HepG2 (cell line): ENCODE measurements around the gene NANOS1. TPM values are rescaled to one million over a fixed set of nuclear protein-coding genes. Genes with fewer than 3 reads are reported as not detected.

Experiments used
- ATAC-seq: fragments of 200-7000 bp; cut with Tn5 transposase; 3 replicates; pipeline ENCODE4 v1.9.1; 2020; ENCODE audit warnings: mild to moderate bottlenecking, moderate library complexity
- BruUV-seq: library from RNA; stranded (reverse); fragments of 400-500 nt; replicated peaks from 2 replicates; lab custom pipeline; 2021; lab: Mats Ljungman, UMichigan
- CTCF ChIA-PET: fragments of 300-600 bp; formaldehyde crosslinking; extraction: SDS; loops from one replicate; lab custom pipeline; 2021; ENCODE audit warnings: low total read pairs, inconsistent platforms, low intra/inter-chr PET ratio; lab: Yijun Ruan, JAX
- POLR2A ChIA-PET: fragments of 350-600 bp; sonication (Branson Sonifier 250); formaldehyde crosslinking; loops from one replicate; lab custom pipeline; 2020; ENCODE audit warnings: antibody characterized with exemption, inconsistent platforms; lab: Yijun Ruan, JAX
- DNase-seq: peaks from one replicate; pipeline ENCODE4 v3.0.0-alpha.2; 2015; ENCODE audit warnings: low spot score
- FAIRE-seq: peaks from 3 replicates; lab custom pipeline; 2011; peaks lifted over from hg19 to GRCh38; lab: Jason Lieb, UNC
- H2AFZ ChIP-seq: one replicate; pipeline ENCODE4 v1.6.1; 2011; ENCODE audit warnings: low read length, inconsistent platforms
- H3K27ac ChIP-seq: fragments of 300-600 bp; 3 replicates; pipeline ENCODE4 v1.8.0; 2011; ENCODE audit warnings: mixed run types, mild to moderate bottlenecking, mixed read lengths, low read length, inconsistent platforms; ENCODE audit not compliant: insufficient read depth; ENCODE audit errors: extremely low read length
- H3K27me3 ChIP-seq, 2 experiments: fragments of 200-600 bp in 1 of 2; 2 replicates in 1 of 2; 3 replicates in 1 of 2; pipeline versions ENCODE4 v1.6.0 to v1.8.0; 2011; ENCODE audit warnings: low read length in 2 of 2, mild to moderate bottlenecking in 2 of 2, moderate library complexity in 2 of 2, inconsistent platforms in 1 of 2; ENCODE audit not compliant: insufficient read depth in 2 of 2, control insufficient read depth in 1 of 2
- H3K36me3 ChIP-seq, 2 experiments: fragments of 200-600 bp in 1 of 2; replicated peaks in 1 of 2; 2 replicates in 1 of 2; 3 replicates in 1 of 2; pipeline versions ENCODE4 v1.5.1 to v1.8.0; 2011; ENCODE audit warnings: low read length in 2 of 2, inconsistent platforms in 1 of 2; ENCODE audit not compliant: insufficient read depth in 2 of 2, control insufficient read depth in 1 of 2
- H3K4me1 ChIP-seq: 2 replicates; pipeline ENCODE4 v1.5.1; 2012; ENCODE audit warnings: low read length, inconsistent platforms; ENCODE audit not compliant: insufficient read depth
- H3K4me2 ChIP-seq: 2 replicates; pipeline ENCODE4 v1.6.0; 2011; ENCODE audit warnings: low read depth, low read length, inconsistent platforms
- H3K4me3 ChIP-seq, 3 experiments: fragments of 200-600 bp in 1 of 3; sonication (generic), shearing (Covaris generic) in 1 of 3; replicated peaks in 1 of 3; 2 replicates each; pipeline ENCODE4 v1.5.1; 2011 to 2016; ENCODE audit warnings: low read length in 3 of 3, inconsistent platforms in 2 of 3, low read depth in 2 of 3, mild to moderate bottlenecking in 2 of 3, control low read depth in 1 of 3, mixed read lengths in 1 of 3; ENCODE audit not compliant: insufficient read depth in 1 of 3
- H3K79me2 ChIP-seq: one replicate; pipeline ENCODE4 v1.6.1; 2011; ENCODE audit warnings: low read length, inconsistent platforms; ENCODE audit not compliant: insufficient read depth
- H3K9ac ChIP-seq: 2 replicates; pipeline ENCODE4 v1.6.0; 2011; ENCODE audit warnings: mild to moderate bottlenecking, low read depth, low read length, inconsistent platforms; ENCODE audit not compliant: insufficient read depth
- H3K9me3 ChIP-seq: 2 replicates; pipeline ENCODE4 v1.5.1; 2012; ENCODE audit warnings: mild to moderate bottlenecking, low read length
- H4K20me1 ChIP-seq: 2 replicates; pipeline ENCODE4 v1.6.0; 2011; ENCODE audit warnings: inconsistent platforms, mild to moderate bottlenecking, low read length, moderate library complexity; ENCODE audit not compliant: insufficient read depth
- CERS6 ChIP-seq: sonication (generic); formaldehyde crosslinking; IDR thresholded peaks from 2 replicates; pipeline ENCODE4 v1.5.0; 2020; ENCODE audit warnings: missing genetic modification reagents
- HOXA3 ChIP-seq: sonication (generic); formaldehyde crosslinking; IDR thresholded peaks from 2 replicates; pipeline ENCODE4 v1.5.0; 2020; ENCODE audit warnings: missing genetic modification reagents
- IKZF1 ChIP-seq: fragments of 450-650 bp; IDR thresholded peaks from 2 replicates; pipeline ENCODE4 v1.7.1; 2016
- RARG ChIP-seq: sonication (generic); formaldehyde crosslinking; IDR thresholded peaks from 2 replicates; pipeline ENCODE4 v1.4.0; 2020; ENCODE audit warnings: low read depth, mild to moderate bottlenecking, missing genetic modification reagents
- SMYD3 ChIP-seq: sonication (generic); formaldehyde crosslinking; IDR thresholded peaks from 2 replicates; pipeline ENCODE4 v1.8.1; 2023; ENCODE audit warnings: mild to moderate bottlenecking, missing genetic modification reagents
- ZC3H13 ChIP-seq: sonication (generic); formaldehyde crosslinking; IDR thresholded peaks from 2 replicates; pipeline ENCODE4 v1.8.1; 2023; ENCODE audit warnings: mild to moderate bottlenecking, missing genetic modification reagents, moderate library complexity
- ZC3H4 ChIP-seq: sonication (generic); formaldehyde crosslinking; IDR thresholded peaks from 2 replicates; pipeline ENCODE4 v1.4.0; 2020; ENCODE audit warnings: missing genetic modification reagents, borderline replicate concordance
- ZFP36 ChIP-seq: fragments of 150-350 bp; IDR thresholded peaks from 2 replicates; pipeline ENCODE4 v1.6.1; 2018; ENCODE audit warnings: borderline replicate concordance, low read length, low read depth; ENCODE audit not compliant: partially characterized antibody
- ZNF451 ChIP-seq: sonication (generic); formaldehyde crosslinking; IDR thresholded peaks from 2 replicates; pipeline ENCODE4 v1.5.0; 2020; ENCODE audit warnings: mild to moderate bottlenecking, missing genetic modification reagents
- WGBS: methylation state at CpG from one replicate; pipeline ENCODE4 v1.1.6; 2017; ENCODE audit warnings: low lambda C conversion rate; 5-methylcytosine and 5-hydroxymethylcytosine counted together
- in situ Hi-C: cut with HindIII; loops from 2 replicates; pipeline ENCODE4 v1.10.0; 2017; ENCODE audit warnings: low pct_unique_long_range_greater_than_20kb; ENCODE audit not compliant: extremely low pct_ligation_motif_present
- intact Hi-C: fragments of 100-400 bp; cut with micrococcal nuclease; formaldehyde crosslinking; loops from one replicate; pipeline ENCODE4 v1.10.0; 2022; ENCODE audit not compliant: unreplicated experiment
- polyA plus RNA-seq, 8 experiments: library from polyadenylated mRNA; depleted of rRNA in 3 of 8; stranded (reverse) in 7 of 8; unstranded in 1 of 8; fragments of >200 nt; fragmentation: Illumina TruSeq in 4 of 8; extraction: Trizol in 4 of 8; gene quantifications; 2 replicates each; pipeline versions ENCODE4 v1.2.1 to v1.2.3, GENCODE V29; 2011 to 2016; ENCODE audit warnings: low read depth in 4 of 8, missing spikeins in 1 of 8, mixed read lengths in 1 of 8; ENCODE audit not compliant: insufficient read depth in 1 of 8
- total RNA-seq, 5 experiments: library from RNA; depleted of rRNA; stranded (reverse); fragments of >200 nt; fragmentation: Illumina TruSeq; extraction: Trizol; gene quantifications; 2 replicates each; pipeline ENCODE4 v1.2.3, GENCODE V29; 2016; ENCODE audit warnings: low read depth in 1 of 5
- TF ChIP-seq, protein P1 (sequence below): sonication (generic); formaldehyde crosslinking; IDR thresholded peaks from 2 replicates; pipeline ENCODE4 v1.9.0; 2021; ENCODE audit warnings: missing genetic modification reagents, mild to moderate bottlenecking, borderline replicate concordance

The NANOS1 gene
- total and polyA plus RNA-seq, 2 of the 13 experiments (the other 11 are each of a cell fraction or from before 2014, with no cell fraction given), result 1.7 to 2.2 TPM

DNA sequence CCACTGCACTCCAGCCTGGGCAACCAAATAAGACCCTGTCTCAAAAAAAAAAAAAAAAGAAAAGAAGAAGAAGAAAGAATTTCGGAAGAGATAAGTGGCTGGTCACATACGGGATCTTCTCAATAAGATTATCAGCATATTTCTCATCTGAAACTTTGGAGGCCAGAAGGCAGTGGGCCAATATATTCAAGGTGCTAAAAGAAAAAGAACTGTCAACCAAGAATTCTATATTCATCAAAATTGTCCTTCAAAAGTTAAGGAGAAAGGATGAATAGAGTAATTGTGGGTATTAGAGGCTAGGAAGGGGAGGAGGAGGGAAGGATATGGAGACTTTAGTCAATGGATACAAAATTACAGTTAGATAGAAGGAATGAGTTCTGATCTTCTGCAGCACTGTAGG, 43.9 kb upstream of the NANOS1 start:
- BruUV-seq, result no TSS peak
- intact Hi-C loops, result no loop called here
- no peak overlapping the region for H3K9ac ChIP-seq
- no peaks in the 10 kb centered on the region for H3K4me1 ChIP-seq
- WGBS, result 58% methylated on average over 2 of the region's 2 CpGs
- H3K36me3 ChIP-seq, result no peaks in the 10 kb centered on the region
- H3K4me2 ChIP-seq, result no peak overlapping the region
- ChIA-PET POLR2A (no interaction called here), CTCF (no interaction called here)
- H3K9me3 ChIP-seq, result peaks cover 6% of the 10 kb centered on the region; the same call in 1 of the 2 replicates
- TF ChIP-seq SMYD3 (CRISPR knock-in tag) (no peak), ZC3H4 (CRISPR knock-in tag) (no peak), ZFP36 (no peak), IKZF1 (no peak), RARG (CRISPR knock-in tag) (no peak), CERS6 (CRISPR knock-in tag) (no peak), HOXA3 (no peak), ZNF451 (no peak), ZC3H13 (no peak)
- TF ChIP-seq, protein P1, sequence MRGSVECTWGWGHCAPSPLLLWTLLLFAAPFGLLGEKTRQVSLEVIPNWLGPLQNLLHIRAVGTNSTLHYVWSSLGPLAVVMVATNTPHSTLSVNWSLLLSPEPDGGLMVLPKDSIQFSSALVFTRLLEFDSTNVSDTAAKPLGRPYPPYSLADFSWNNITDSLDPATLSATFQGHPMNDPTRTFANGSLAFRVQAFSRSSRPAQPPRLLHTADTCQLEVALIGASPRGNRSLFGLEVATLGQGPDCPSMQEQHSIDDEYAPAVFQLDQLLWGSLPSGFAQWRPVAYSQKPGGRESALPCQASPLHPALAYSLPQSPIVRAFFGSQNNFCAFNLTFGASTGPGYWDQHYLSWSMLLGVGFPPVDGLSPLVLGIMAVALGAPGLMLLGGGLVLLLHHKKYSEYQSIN, result no peak
- in situ Hi-C loops, result no loop called here
- no peak overlapping the region for H3K27ac ChIP-seq
- DNase-seq (no peak), ATAC-seq (no peak), FAIRE-seq (no peak)
- H3K79me2 ChIP-seq, result no peaks in the 10 kb centered on the region
- H4K20me1 ChIP-seq, result no peaks in the 10 kb centered on the region
- H3K4me3 ChIP-seq, result no peak overlapping the region
- H3K27me3 ChIP-seq, result peaks cover 0 to 11% of the 10 kb centered on the region in 2 experiments; a peak in 3 of 5 replicates
- H2AFZ ChIP-seq, result no peak overlapping the region
